NCI-H1092 treated with DMSO at 0.1 percent for 48 hours (cell line): ENCODE measurements around the gene NRXN2.

Experiments
- DNase-seq: peaks from one replicate; lab custom pipeline; 2025; lab: John Stamatoyannopoulos, UW

Gene NRXN2

GRCh38 chr11:64723117-64723906, at the start of gene NRXN2:
Gene NRXN2 (minus strand): TSS chr11:64723197. CDS start chr11:64713699, 9,498 bp downstream.
- peak; percentile 80 for DNase-seq

- DNase-seq = no peak
Observed at GRCh38 chr11:64772303-64773018, 49.5 kb upstream of the NRXN2 start.

- no peak for DNase-seq
Observed at GRCh38 chr11:64771861-64772260, 48.9 kb upstream of the NRXN2 start.

GRCh38 chr11:64770120-64770519, 47.1 kb upstream of the NRXN2 start:
- no peak for DNase-seq

- no peak for DNase-seq
Observed at GRCh38 chr11:64769283-64769682, 46.3 kb upstream of the NRXN2 start.

DNA sequence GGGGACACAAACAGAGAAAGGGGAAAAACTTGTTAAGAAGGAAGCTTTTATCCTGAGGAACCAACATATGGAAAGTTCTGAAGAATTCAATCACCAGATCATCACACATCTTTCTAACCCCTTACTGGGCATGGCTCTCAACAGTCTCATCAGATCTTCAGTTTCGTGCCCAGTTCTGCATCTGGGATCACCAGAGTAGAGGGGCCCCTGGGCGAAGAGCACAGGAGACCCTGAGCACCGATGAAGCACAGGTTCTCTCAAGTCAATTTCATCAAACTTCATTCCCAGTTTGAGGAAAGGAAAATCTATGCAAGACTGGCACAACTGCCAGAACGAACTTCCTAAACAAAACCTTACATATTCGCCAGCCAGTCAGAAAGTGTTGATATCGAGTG, 45.3 kb upstream of the NRXN2 start:
- no peak for DNase-seq

DNA sequence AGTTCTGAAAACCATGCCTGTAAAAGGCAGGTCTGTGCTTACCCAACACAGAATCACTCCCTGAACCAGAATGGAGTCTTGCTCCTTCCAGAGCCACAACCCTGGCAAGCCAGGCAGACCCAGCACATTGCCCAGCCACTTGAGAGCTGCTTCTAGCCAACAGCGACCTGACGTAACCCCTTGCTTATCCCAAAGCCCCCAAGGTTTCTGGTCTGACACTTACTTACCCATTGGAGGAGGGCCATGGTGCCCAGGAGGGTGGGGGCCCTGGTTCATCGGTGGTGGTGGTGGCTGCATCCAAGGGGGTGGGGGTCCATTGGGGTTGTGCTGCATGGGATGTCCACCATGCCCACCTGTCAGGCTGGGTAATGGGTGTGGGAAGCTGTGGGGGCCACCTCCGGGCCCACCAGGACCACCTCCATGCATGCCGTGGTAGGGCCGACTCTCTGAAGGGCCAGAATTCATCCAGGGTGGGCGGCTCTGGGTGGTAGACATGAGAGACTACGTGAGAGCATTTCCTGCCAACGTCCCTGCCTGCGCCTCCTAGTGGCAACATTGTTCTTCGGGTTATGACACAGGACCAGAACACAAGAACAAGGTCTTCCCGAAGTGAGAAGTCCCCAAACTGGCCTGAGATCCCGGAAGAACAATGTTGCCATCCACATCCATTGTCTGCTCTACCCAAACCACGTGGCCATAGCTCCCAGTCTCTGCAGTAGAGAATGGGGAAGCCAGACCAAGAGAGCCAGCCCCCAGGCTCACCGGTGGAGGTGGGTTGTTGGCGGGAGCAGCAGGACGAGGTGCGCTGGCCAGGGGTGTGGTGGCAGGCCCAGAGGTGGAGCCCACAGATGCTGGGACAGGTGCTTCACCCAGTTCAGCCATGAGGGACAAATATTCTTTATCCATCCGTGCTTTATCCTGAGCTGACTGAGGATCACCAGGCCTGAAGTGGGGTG, 44.6 kb upstream of the NRXN2 start:
- DNase-seq = peak; percentile 22

DNA sequence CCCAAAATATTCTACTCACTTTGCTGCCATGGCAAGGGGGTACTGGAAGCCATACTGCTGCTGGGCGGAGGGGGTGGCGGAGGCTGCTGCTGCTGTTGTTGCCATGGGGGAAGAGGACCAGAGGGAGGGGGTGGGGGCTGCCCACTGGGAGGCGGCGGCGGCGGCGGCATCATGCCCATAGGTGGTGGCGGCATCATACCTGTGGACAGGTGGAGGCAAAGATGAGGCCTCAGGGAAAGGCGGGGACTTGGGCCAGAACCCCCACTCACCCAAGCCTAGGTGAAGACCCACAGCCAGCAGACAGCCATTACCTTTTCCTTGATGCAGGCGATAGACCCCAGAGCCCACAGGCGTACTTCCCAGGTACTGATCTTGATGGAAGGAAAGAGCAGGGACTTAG, 43.9 kb upstream of the NRXN2 start:
- DNase-seq = no peak

DNA sequence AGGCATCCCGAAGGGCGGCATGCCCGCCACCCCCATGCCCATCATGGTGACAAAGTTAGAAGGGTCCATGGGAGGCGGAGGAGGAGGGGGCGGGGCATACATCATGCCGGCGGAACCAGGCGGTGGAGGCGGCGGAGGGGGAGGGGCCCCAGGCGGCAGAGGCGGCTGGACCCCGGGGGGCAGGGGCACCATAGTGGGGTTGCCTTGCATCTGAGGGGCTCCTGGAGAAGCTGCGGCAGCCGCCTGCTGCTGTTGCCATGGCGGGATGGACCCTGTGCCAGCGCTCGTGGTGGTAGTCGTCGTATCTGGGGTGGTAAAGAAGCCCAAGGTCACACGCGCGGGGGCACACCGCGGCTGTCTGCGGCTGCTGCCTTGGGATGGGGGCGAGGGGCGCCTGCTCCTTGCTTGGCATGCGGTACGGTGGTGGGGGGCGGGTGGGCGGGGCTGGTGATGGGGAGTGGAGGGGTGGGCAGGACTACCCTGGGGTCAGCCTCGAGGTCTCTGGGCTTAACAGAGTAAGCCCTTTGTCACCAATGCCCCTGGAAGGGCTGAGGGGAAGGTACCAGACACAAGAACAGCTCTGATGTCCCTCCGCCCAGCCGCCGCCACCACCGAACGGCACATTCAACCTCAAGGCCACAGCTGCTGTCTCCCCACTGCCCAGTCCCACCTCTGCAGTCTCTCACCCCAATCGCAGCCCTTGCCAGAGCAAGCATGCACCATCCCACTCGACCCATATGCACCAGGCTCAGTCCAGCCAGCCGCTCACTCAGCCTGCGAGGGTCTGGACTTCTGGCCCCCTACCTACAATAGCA, 43.1 kb upstream of the NRXN2 start:
- no peak for DNase-seq

GRCh38 chr11:64765291-64765850, 42.4 kb upstream of the NRXN2 start:
- DNase-seq = no peak

- DNase-seq = no peak
Observed at GRCh38 chr11:64764753-64765152, 41.8 kb upstream of the NRXN2 start.

DNA sequence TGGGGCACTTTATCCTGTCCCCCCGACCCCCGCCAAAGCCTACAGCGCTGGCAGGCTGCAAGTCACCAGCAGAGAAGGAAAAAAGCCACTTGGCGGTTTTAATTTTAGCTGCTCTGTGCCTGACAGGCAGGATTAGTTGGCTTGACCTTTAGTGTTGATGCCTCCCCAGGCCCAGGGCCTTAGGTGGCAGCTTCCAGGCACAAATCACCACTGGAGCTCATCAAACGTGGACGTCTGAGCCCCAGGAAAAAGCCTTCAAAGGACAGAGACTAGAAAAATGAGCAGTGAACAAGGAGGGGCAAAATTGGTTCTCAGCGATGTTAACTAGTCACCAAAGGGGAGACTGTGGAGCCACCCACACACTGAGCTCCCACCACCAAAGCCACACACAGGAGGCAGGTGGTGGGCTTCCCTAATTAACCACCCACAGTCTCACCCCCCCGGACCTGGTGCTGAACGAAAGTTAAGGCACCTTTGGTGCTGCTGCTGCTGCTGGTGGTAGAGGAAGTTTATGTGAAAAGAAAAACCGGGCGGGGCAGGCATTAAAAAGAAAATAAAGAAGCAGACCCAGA, 41.1 kb upstream of the NRXN2 start:
- DNase-seq = no peak

- no peak for DNase-seq
Observed at GRCh38 chr11:64763526-64764039, 40.6 kb upstream of the NRXN2 start.

- no peak for DNase-seq
Observed at GRCh38 chr11:64762674-64763525, 39.9 kb upstream of the NRXN2 start.

GRCh38 chr11:64762277-64762673, 39.3 kb upstream of the NRXN2 start:
- no peak for DNase-seq

GRCh38 chr11:64760759-64761420, 37.9 kb upstream of the NRXN2 start:
- no peak for DNase-seq

- DNase-seq = no peak
Observed at GRCh38 chr11:64759722-64760719, 37.0 kb upstream of the NRXN2 start, which contains the start of gene PYGM. Gene PYGM (minus strand): TSS chr11:64759974. CDS start chr11:64759898, 76 bp downstream.
